Lower leg skin (tissue), 3 donors: ENCODE results near the gene SV2C.

ENCODE experiments used
- CTCF ChIP-seq, 3 donors: fragments of 450-650 bp; IDR thresholded peaks; one replicate each; pipeline ENCODE4 v1.5.1; 2016; ENCODE audit warnings: antibody characterized with exemption in 3 of 3, mild to moderate bottlenecking in 3 of 3, moderate library complexity in 2 of 3
- POLR2A ChIP-seq, 2 donors: fragments of 450-650 bp; IDR thresholded peaks; one replicate each; pipeline ENCODE4 v1.6.1; 2016 to 2017; ENCODE audit warnings: antibody characterized with exemption in 2 of 2, mild to moderate bottlenecking in 1 of 2, moderate library complexity in 1 of 2

DNA sequence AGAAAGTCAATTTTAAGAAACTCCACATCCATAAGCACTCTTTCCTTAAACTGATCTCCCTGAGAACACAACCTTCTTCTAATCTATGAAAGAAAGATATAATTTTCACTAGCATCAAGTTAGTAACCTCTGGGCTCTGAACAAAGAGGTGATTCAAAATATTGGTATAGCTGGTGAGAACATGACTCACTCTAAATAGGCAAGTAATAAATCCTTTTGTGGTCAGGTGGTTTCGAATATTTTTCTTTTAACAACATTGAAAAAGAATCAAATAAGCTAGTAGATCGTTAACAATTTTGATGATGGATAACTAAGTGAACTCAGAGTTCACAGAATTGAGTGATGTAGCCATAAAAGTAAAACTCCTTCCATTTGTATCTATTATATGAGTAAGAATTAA, 169.3 kb downstream of the SV2C start:
- TF ChIP-seq CTCF (IDR thresholded peaks at IDR 0.05) (no peak), POLR2A (IDR thresholded peaks at IDR 0.05) (no peak)
